Heart left ventricle (tissue), 16 donors: ENCODE data around the gene RTEL1. TPM values are rescaled to one million over a fixed set of nuclear protein-coding genes. Genes with fewer than 3 reads are reported as not detected.

Source experiments
- ATAC-seq, 4 donors: fragments of 200-7000 bp; cut with Tn5 transposase; one replicate each; pipeline ENCODE4 v1.9.1; 2020 to 2022; ENCODE audit warnings: moderate library complexity in 4 of 4, mild to moderate bottlenecking in 3 of 4, moderate number of reproducible peaks in 1 of 4
- DNase-seq, 5 donors: peaks; one replicate each; pipeline ENCODE4 v3.0.0-alpha.2; 2020
- H3K27ac ChIP-seq, 12 donors: fragments of 200-600 bp; sonication (generic) in 4 of 12; one replicate each; pipeline versions ENCODE4 v1.5.0 to v1.8.0; 2016 to 2022; ENCODE audit warnings: mild to moderate bottlenecking in 2 of 12
- H3K27me3 ChIP-seq, 9 donors: fragments of 200-600 bp; sonication (generic) in 2 of 9; one replicate each; pipeline versions ENCODE4 v1.5.1 to v1.8.0; 2016 to 2022; ENCODE audit warnings: mild to moderate bottlenecking in 3 of 9
- H3K36me3 ChIP-seq, 9 donors: fragments of 200-600 bp; sonication (generic) in 2 of 9; one replicate each; pipeline versions ENCODE4 v1.5.0 to v1.8.0; 2018 to 2022; ENCODE audit warnings: mild to moderate bottlenecking in 2 of 9
- H3K4me1 ChIP-seq, 12 donors: fragments of 200-600 bp; sonication (generic) in 4 of 12; one replicate each; pipeline versions ENCODE4 v1.5.0 to v1.8.0; 2016 to 2022; ENCODE audit warnings: mild to moderate bottlenecking in 3 of 12
- H3K4me3 ChIP-seq, 12 donors: fragments of 200-600 bp; sonication (generic) in 4 of 12; one replicate each; pipeline versions ENCODE4 v1.5.0 to v1.8.0; 2017 to 2022; ENCODE audit warnings: mild to moderate bottlenecking in 9 of 12, moderate library complexity in 4 of 12
- H3K9me3 ChIP-seq, 12 donors: fragments of 200-600 bp; sonication (generic) in 4 of 12; one replicate each; pipeline versions ENCODE4 v1.5.0 to v1.8.0; 2016 to 2022; ENCODE audit warnings: mild to moderate bottlenecking in 1 of 12
- POLR2A ChIP-seq, 2 donors: fragments of 450-650 bp; IDR thresholded peaks; one replicate each; pipeline ENCODE4 v1.6.1; 2017; ENCODE audit warnings: antibody characterized with exemption in 2 of 2, mild to moderate bottlenecking in 2 of 2, moderate library complexity in 2 of 2
- WGBS, 4 donors: extraction: QIAGEN DNeasy Blood & Tissue Kit in 2 of 4; methylation state at CpG; one replicate each; pipeline versions ENCODE4 v1.1.5 to v1.1.7; 2013 to 2018; 5-methylcytosine and 5-hydroxymethylcytosine counted together
- intact Hi-C, 10 donors: fragments of 100-400 bp; cut with DNase I; formaldehyde crosslinking; loops; one replicate each; pipeline versions ENCODE4 v1.11.1 to v1.14.2; 2022
- polyA plus RNA-seq, 2 donors: library from polyadenylated mRNA; stranded (reverse); fragments of 200-250 nt; gene quantifications; one replicate each; pipeline ENCODE4 v1.2.3, GENCODE V29; 2013
- total RNA-seq, 9 donors: library from RNA; depleted of rRNA in 2 of 9; stranded (reverse); fragments of >200 nt in 2 of 9; fragmentation: NEBNext Ultra II Directional in 3 of 9; extraction: Animal tissue kit (Norgen Biotek cat#: 25700) in 3 of 9; gene quantifications; one replicate each; pipeline versions ENCODE4 v1.1.0 to v1.2.4, GENCODE V29; 2016 to 2023
- TF ChIP-seq, protein P1 (sequence below), 12 donors: fragments of 200-600 bp; sonication (generic) in 4 of 12; IDR thresholded peaks; one replicate each; pipeline versions ENCODE4 v1.5.0 to v1.8.0; 2018 to 2022; ENCODE audit warnings: antibody characterized with exemption in 12 of 12, mild to moderate bottlenecking in 5 of 12
- donor health status: ischemic (EF 13 %, LVEDD 7.1; RV severe dilation, severe dysfunction).
- donor health status: healthy with polysubstance abuse.
- donor health status: DM: no; HTN: yes; CAD: no.
- donor health status: DM: no; HTN: no; CAD: no.
- donor health status: ischemic (EF 25% LVEDD 6.9; RV normal size, moderate dysfunction).
- donor health status: ischemic (EF 25% LVEDD 5.7; RV mildly dilated, moderate dysfunction).
- donor health status: healthy.
- donor health status: DM: yes; HTN: yes; CAD: no.
- donor health status: ischemic (EF 35%, LVEDD 5.7; RV mildly dilated, moderate dysfunction).
- donor health status: nonischemic (EF 11% LVEDD 7.7; RV severe dilation, severe dysfunction).
- donor health status: DM: yes; HTN: yes; CAD: no.
- donor health status: PGD.
- donor health status: ischemic (EF 29% LVEDD 5.4; RV normal size, mild dysfunction).
- donor health status: nonischemic (EF 23%, LVEDD 6.1; RV moderate dilation, normal function).

Gene RTEL1
- total and polyA plus RNA-seq, 11 donors: 3.0 to 17.8 (median 9.6) TPM

DNA sequence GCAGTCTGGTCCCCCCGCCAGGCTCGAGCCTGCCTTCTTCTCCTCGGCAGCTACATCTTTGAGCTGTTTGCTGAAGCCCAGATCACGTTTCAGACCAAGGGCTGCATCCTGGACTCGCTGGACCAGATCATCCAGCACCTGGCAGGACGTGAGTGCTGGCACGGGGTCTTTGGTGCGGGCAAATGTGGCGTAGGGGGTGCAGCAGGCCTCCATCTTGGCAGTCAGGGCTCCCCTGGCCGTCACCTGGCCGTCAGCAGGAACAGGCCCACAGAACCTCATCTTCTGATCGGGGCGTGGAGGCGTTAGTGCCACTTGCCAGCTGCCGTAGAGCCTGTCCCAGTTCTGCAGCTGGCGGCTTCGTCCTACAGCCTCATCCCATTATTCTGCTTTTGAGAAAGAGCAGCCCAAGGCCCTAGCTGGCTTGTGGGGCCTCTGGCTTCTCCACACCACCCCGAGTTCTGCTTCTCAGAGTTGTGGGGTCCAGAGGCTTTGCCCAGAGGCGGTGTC is 21.7 kb downstream of the RTEL1 start:
- DNase-seq: no peak
- peaks cover 0 to 46% (median 25%) of the 10 kb centered on the region in 9 donors for H3K36me3 ChIP-seq
- 92 to 95% (median 94%) methylated on average over 12 to 19 of the region's 19 CpGs for WGBS, 4 donors
- H3K4me3 ChIP-seq: no peak overlapping the region
- no peaks in the 10 kb centered on the region for H3K9me3 ChIP-seq
- TF ChIP-seq, protein P1, sequence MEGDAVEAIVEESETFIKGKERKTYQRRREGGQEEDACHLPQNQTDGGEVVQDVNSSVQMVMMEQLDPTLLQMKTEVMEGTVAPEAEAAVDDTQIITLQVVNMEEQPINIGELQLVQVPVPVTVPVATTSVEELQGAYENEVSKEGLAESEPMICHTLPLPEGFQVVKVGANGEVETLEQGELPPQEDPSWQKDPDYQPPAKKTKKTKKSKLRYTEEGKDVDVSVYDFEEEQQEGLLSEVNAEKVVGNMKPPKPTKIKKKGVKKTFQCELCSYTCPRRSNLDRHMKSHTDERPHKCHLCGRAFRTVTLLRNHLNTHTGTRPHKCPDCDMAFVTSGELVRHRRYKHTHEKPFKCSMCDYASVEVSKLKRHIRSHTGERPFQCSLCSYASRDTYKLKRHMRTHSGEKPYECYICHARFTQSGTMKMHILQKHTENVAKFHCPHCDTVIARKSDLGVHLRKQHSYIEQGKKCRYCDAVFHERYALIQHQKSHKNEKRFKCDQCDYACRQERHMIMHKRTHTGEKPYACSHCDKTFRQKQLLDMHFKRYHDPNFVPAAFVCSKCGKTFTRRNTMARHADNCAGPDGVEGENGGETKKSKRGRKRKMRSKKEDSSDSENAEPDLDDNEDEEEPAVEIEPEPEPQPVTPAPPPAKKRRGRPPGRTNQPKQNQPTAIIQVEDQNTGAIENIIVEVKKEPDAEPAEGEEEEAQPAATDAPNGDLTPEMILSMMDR (IDR thresholded peaks at IDR 0.05): no peak
- TF ChIP-seq POLR2A (IDR thresholded peaks at IDR 0.05): no peak
- peaks cover 0 to 36% (median 18%) of the 10 kb centered on the region in 12 donors for H3K4me1 ChIP-seq
- no peak for ATAC-seq
- H3K27ac ChIP-seq: no peak overlapping the region
- intact Hi-C loops: loop anchor here in 1 of 10 donors (10.0 kb wide), 1 partner anchor 55 kb away; the partner anchor contains the start of genes LIME1 and SLC2A4RG
- H3K27me3 ChIP-seq: no peaks in the 10 kb centered on the region

DNA sequence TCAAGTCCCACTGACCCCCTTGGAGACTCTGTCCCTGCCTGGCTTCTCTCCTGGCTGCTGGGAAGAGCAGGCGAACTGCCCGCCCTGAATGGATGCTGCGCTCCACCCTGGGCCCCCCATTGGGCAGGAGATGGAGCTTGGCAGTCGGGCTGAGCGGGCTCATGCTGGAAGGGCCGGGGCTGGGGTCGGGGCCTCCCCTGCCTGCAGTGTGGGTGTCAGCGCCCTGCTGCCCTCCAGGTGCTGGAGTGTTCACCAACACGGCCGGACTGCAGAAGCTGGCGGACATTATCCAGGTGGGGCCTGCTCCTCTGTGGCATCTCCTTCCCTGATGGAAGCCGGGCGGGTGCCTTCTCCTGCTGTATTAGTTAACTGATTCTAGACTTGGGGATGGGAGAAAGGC is 22.3 kb downstream of the RTEL1 start:
- Histone ChIP-seq H3K4me1 (peaks cover 0 to 41% (median 19%) of the 10 kb centered on the region in 12 donors), H3K4me3 (no peak overlapping the region), H3K27ac (no peak overlapping the region), H3K9me3 (no peaks in the 10 kb centered on the region), H3K36me3 (peaks cover 0 to 41% (median 20%) of the 10 kb centered on the region in 9 donors), H3K27me3 (no peaks in the 10 kb centered on the region)
- DNase-seq (no peak), ATAC-seq (no peak)
- no peak for TF ChIP-seq POLR2A (IDR thresholded peaks at IDR 0.05)
- TF ChIP-seq, protein P1 (IDR thresholded peaks at IDR 0.05): no peak
- intact Hi-C loops: no loop called here
- 96 to 97% (median 96%) methylated on average over 10 to 13 of the region's 13 CpGs; no CpG with 5 or more reads in 1 of the 4 donors for WGBS, 4 donors

- H3K4me3 ChIP-seq: no peak overlapping the region
- intact Hi-C loops: no loop called here
- H3K27ac ChIP-seq: peak overlapping the region in 7 of 12 donors; percentile 63 to 90 (median 83)
- peaks cover 0 to 35% (median 13%) of the 10 kb centered on the region in 9 donors for H3K36me3 ChIP-seq
- DNase-seq (no peak), ATAC-seq (no peak)
- peaks cover 0 to 47% (median 24%) of the 10 kb centered on the region in 12 donors for H3K4me1 ChIP-seq
- H3K9me3 ChIP-seq: no peaks in the 10 kb centered on the region
- no peaks in the 10 kb centered on the region for H3K27me3 ChIP-seq
- no peak for TF ChIP-seq POLR2A (IDR thresholded peaks at IDR 0.05)
- TF ChIP-seq, protein P1 (IDR thresholded peaks at IDR 0.05): no peak
- 93 to 96% (median 94%) methylated on average over 12 to 23 of the region's 23 CpGs for WGBS, 4 donors
Measured at GRCh38 chr20:63680857-63681608, 22.9 kb downstream of the RTEL1 start.

- Histone ChIP-seq H3K27me3 (no peaks in the 10 kb centered on the region), H3K36me3 (peaks cover 0 to 30% (median 9%) of the 10 kb centered on the region in 9 donors), H3K27ac (peak overlapping the region; percentile 63 to 90 (median 82)), H3K9me3 (no peaks in the 10 kb centered on the region), H3K4me1 (peaks cover 0 to 54% (median 30%) of the 10 kb centered on the region in 12 donors), H3K4me3 (no peak overlapping the region)
- WGBS, 4 donors: 96 to 97% (median 96%) methylated on average over 6 to 13 of the region's 13 CpGs
- TF ChIP-seq, protein P1 (IDR thresholded peaks at IDR 0.05): no peak
- TF ChIP-seq POLR2A (IDR thresholded peaks at IDR 0.05): no peak
- DNase-seq (no peak), ATAC-seq (no peak)
- intact Hi-C loops: no loop called here
Measured at GRCh38 chr20:63681609-63682142, 23.6 kb downstream of the RTEL1 start.
